ENCODE data around the gene BNIPL.

DNA sequence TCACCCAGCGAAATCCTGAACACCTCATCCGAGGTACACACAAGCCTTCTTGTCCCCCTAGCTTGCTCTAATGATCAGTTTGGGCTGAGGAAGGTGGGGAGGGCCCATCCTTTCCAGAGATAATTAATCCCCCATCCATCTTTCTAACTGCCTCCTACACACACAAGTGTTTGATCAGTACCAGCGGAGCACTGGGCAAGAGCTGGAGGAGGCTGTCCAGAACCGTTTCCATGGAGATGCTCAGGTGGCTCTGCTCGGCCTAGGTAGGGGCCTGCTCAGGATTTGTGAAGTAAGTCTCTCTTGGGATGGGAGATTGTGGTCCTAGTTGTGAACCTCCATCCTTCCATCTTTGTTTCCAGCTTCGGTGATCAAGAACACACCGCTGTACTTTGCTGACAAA lies 48.5 kb upstream of the BNIPL start:
- TF ChIP-seq PAX5 (IDR thresholded peaks at IDR 0.05; ENCODE audit: insufficient read depth, low read length, severe bottlenecking) = no peak
- no peak for TF ChIP-seq POLR2A (IDR thresholded peaks at IDR 0.05; ENCODE audit: low read depth, low read length)
- TF ChIP-seq POLR2AphosphoS5 (IDR thresholded peaks at IDR 0.05; ENCODE audit: low read depth, low read length) = no peak
- no peak for TF ChIP-seq TAF1 (IDR thresholded peaks at IDR 0.05; ENCODE audit: low read depth, low read length)
- TF ChIP-seq POU2F2 (IDR thresholded peaks at IDR 0.05; ENCODE audit: low read depth, low read length) = no peak
- no peak for TF ChIP-seq SPI1 (IDR thresholded peaks at IDR 0.05; ENCODE audit: low read depth, low read length)

All from GM12891 (cell line).